ENCODE measurements around the gene CACNA1C.
"Not testable (repeated sequence)": the region's sequence is repeated elsewhere in the genome, so short reads cannot be mapped to it uniquely, and the experiment has no call there.

The CACNA1C gene

DNA sequence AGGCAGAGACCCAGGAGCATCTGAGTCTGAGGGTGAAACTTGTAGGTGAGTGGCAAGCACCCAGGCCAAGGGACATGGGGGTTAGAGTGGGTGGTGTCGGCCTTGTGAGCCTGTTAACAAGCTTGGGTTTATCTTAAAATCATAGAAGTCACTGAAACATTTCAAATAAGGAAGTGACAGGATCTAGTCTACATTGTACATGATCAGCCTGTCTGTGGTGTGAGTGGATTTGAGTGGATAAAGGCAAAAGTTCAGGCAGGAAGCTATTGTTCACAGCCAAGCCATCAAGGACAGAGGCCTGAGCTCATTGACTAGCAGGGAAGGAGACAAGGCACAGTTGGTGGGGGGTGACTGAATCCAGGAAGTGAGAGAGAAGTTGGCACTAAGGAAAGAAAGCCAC lies 682.6 kb downstream of the CACNA1C start:
- peak; percentile 54 for DNase-seq

GRCh38 chr12:2737656-2738241 lies 685.0 kb downstream of the CACNA1C start:
- DNase-seq = no peak

DNA sequence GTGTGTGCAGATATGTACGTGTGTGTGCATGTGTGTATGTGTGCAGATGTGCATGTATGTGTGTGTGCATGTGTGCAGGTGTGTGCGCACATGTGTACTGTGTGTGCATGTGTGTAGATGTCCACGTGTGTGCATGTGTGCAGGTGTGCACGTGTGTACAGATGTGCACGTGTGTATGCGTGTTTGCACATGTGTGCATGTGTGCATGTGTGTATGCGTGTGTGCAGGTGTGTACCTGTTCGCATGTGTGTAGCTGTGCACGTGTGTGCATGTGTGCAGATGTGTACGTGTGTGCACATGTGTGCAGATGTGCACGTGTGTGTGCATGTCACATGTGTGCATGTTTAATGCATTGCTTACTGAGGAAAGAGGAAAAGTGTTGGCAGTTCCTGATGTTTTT lies 686.3 kb downstream of the CACNA1C start:
- no peak for DNase-seq

- no peak for DNase-seq
Measured at GRCh38 chr12:2739832-2740641, 687.2 kb downstream of the CACNA1C start.

DNA sequence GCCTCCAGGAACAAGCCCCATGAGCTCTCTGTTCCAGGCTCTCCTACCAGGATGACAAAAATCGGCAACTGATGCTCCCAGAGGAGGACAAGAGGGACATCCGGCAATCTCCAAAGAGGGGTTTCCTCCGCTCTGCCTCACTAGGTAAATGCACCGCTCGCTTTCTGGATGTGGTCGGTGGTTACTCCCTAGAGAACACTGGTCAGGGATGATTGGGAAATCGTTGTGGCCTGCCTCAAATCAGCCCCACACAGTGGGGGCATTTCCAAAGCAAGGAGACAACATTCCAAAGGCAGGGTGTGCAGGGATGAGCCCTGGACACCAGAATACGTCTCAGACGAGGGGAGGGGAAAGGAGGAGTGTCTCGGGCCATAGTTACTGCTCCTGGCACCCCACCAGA lies 689.2 kb downstream of the CACNA1C start:
- not testable (repeated sequence) for DNase-seq

- no peak for DNase-seq
Measured at GRCh38 chr12:2743478-2743877, 690.7 kb downstream of the CACNA1C start.

- no peak for DNase-seq
Measured at GRCh38 chr12:2745655-2746054, 692.9 kb downstream of the CACNA1C start.
